ENCODE data around the gene ERBB2. TPM values are rescaled to one million over a fixed set of nuclear protein-coding genes. Genes with fewer than 3 reads are reported as not detected.
A peak's percentile ranks its signal among the peaks of the same experiment; 100 is the strongest.

Gene ERBB2
- total and polyA plus RNA-seq, 12 donors: 40.3 to 89.1 (median 66.1) TPM

GRCh38 chr17:39750131-39751015 lies 50.5 kb downstream of the ERBB2 start:
- Histone ChIP-seq H3K4me1 (peaks cover 4 to 39% (median 22%) of the 10 kb centered on the region in 9 donors), H3K27me3 (no peaks in the 10 kb centered on the region), H3K36me3 (no peaks in the 10 kb centered on the region), H3K4me3 (no peak overlapping the region), H3K27ac (peak overlapping the region in 6 of 10 donors; percentile 0 to 72 (median 52)), H3K9me3 (no peaks in the 10 kb centered on the region)
- intact Hi-C loops (cut with DNase I): loop anchor here in 8 of 10 donors (5.0 to 10.0 kb wide), 7 partner anchors 83 to 206 kb away; partner anchors contain the start of genes STARD3 (in 2 of the 8), PNMT (in 1 of the 8) and TCAP (in 1 of the 8)
- ATAC-seq (peak in 6 of 8 donors; percentile 2 to 69 (median 30)), DNase-seq (peak; percentile 46 to 63)
- TF ChIP-seq, protein P1, sequence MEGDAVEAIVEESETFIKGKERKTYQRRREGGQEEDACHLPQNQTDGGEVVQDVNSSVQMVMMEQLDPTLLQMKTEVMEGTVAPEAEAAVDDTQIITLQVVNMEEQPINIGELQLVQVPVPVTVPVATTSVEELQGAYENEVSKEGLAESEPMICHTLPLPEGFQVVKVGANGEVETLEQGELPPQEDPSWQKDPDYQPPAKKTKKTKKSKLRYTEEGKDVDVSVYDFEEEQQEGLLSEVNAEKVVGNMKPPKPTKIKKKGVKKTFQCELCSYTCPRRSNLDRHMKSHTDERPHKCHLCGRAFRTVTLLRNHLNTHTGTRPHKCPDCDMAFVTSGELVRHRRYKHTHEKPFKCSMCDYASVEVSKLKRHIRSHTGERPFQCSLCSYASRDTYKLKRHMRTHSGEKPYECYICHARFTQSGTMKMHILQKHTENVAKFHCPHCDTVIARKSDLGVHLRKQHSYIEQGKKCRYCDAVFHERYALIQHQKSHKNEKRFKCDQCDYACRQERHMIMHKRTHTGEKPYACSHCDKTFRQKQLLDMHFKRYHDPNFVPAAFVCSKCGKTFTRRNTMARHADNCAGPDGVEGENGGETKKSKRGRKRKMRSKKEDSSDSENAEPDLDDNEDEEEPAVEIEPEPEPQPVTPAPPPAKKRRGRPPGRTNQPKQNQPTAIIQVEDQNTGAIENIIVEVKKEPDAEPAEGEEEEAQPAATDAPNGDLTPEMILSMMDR (IDR thresholded peaks at IDR 0.05): no peak
- 50 to 59% methylated on average over 9 of the region's 9 CpGs for WGBS, 2 donors

- Histone ChIP-seq H3K4me1 (peaks cover 4 to 39% (median 28%) of the 10 kb centered on the region in 9 donors), H3K27ac (peak overlapping the region in 1 of 10 donors; percentile 65), H3K27me3 (no peaks in the 10 kb centered on the region), H3K9me3 (no peaks in the 10 kb centered on the region), H3K4me3 (no peak overlapping the region), H3K36me3 (no peaks in the 10 kb centered on the region)
- intact Hi-C loops (cut with DNase I): loop anchor here in 8 of 10 donors (5.0 to 10.0 kb wide), 7 partner anchors 84 to 206 kb away; partner anchors contain the start of genes STARD3 (in 2 of the 8), PNMT (in 1 of the 8) and TCAP (in 1 of the 8)
- 64 to 69% methylated on average over 5 of the region's 5 CpGs for WGBS, 2 donors
- no peak for DNase-seq
- TF ChIP-seq, protein P1 (IDR thresholded peaks at IDR 0.05): no peak
- no peak for ATAC-seq
These were observed 51.2 kb downstream of the ERBB2 start for GRCh38 chr17:39751016-39751543.

- intact Hi-C loops (cut with DNase I): loop anchor here in 8 of 10 donors (5.0 to 10.0 kb wide), 7 partner anchors 84 to 207 kb away; partner anchors contain the start of genes STARD3 (in 2 of the 8), PNMT (in 1 of the 8) and TCAP (in 1 of the 8)
- no peaks in the 10 kb centered on the region for H3K27me3 ChIP-seq
- WGBS, 2 donors: 46 to 53% methylated on average over 10 of the region's 10 CpGs
- no peaks in the 10 kb centered on the region for H3K36me3 ChIP-seq
- TF ChIP-seq, protein P1 (IDR thresholded peaks at IDR 0.05): no peak
- H3K4me3 ChIP-seq: no peak overlapping the region
- H3K27ac ChIP-seq: no peak overlapping the region
- H3K9me3 ChIP-seq: no peaks in the 10 kb centered on the region
- no peak for DNase-seq
- ATAC-seq: no peak
- H3K4me1 ChIP-seq: peaks cover 4 to 39% (median 31%) of the 10 kb centered on the region in 9 donors
These were observed 51.8 kb downstream of the ERBB2 start for GRCh38 chr17:39751637-39752036.

DNA sequence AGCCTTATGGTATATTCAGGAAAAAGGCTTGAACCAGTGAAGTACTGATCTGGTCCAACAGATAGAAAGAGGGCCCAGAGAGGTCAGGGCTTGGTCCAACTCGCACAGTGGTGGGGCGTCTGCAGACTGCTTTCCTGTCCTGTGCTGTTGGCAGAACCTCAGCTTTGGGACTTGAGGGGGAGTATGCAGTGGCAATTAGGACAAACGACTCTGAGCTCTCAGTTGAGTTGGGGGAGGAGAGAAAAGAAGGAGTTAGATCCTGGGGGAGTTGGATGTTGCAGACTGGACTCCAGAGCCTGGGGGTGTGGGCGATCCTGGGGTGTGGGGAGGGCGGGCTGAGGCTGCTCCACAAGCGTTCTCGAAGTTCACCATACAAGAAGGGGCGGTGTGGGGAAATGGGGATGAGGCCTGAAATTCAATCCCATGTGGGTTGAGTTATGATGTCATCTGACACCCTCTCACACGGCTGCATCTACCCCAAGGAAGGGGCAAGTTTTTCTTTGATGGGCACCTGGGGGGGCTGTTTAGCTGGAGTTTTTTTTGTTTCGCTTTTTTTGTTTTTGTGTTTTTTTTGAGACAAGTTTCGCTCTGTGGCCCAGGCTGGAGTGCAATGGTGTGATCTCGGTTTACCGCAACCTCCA lies 52.5 kb downstream of the ERBB2 start:
- Histone ChIP-seq H3K4me3 (no peak overlapping the region), H3K27ac (no peak overlapping the region), H3K27me3 (no peaks in the 10 kb centered on the region), H3K9me3 (no peaks in the 10 kb centered on the region), H3K36me3 (no peaks in the 10 kb centered on the region), H3K4me1 (peaks cover 4 to 39% (median 32%) of the 10 kb centered on the region in 9 donors)
- ATAC-seq (no peak), DNase-seq (no peak)
- TF ChIP-seq, protein P1 (IDR thresholded peaks at IDR 0.05): no peak
- WGBS, 2 donors: 77 to 81% methylated on average over 13 of the region's 13 CpGs
- intact Hi-C loops (cut with DNase I): loop anchor here in 8 of 10 donors (5.0 to 10.0 kb wide), 7 partner anchors 85 to 208 kb away; partner anchors contain the start of genes STARD3 (in 2 of the 8), PNMT (in 1 of the 8) and TCAP (in 1 of the 8)
